ENCODE results near the gene ARFGEF3.
"Not testable (repeated sequence)": the region's sequence is repeated elsewhere in the genome, so short reads cannot be mapped to it uniquely, and the experiment has no call there.

ARFGEF3 gene

GRCh38 chr6:138272533-138273315 lies 111.0 kb downstream of the ARFGEF3 start:
- DNase-seq (ENCODE audit: insufficient read length, low spot score) (no peak), FAIRE-seq (no peak)
- no peak for TF ChIP-seq CTCF (IDR thresholded peaks at IDR 0.05; ENCODE audit: insufficient read depth, missing control alignments)

GRCh38 chr6:138275976-138276375 lies 114.2 kb downstream of the ARFGEF3 start:
- no peak for DNase-seq (ENCODE audit: insufficient read length, low spot score)
- TF ChIP-seq CTCF (IDR thresholded peaks at IDR 0.05; ENCODE audit: insufficient read depth, missing control alignments): no peak
- no peak for FAIRE-seq

GRCh38 chr6:138277835-138278234 lies 116.1 kb downstream of the ARFGEF3 start:
- FAIRE-seq: no peak
- TF ChIP-seq CTCF (IDR thresholded peaks at IDR 0.05; ENCODE audit: insufficient read depth, missing control alignments): no peak
- no peak for DNase-seq (ENCODE audit: insufficient read length, low spot score)

- FAIRE-seq: no peak
- no peak for TF ChIP-seq CTCF (IDR thresholded peaks at IDR 0.05; ENCODE audit: insufficient read depth, missing control alignments)
- DNase-seq (ENCODE audit: insufficient read length, low spot score): no peak
Measured at GRCh38 chr6:138278326-138278725, 116.6 kb downstream of the ARFGEF3 start.

GRCh38 chr6:138285800-138286199 lies 124.1 kb downstream of the ARFGEF3 start:
- no peak for TF ChIP-seq CTCF (IDR thresholded peaks at IDR 0.05; ENCODE audit: insufficient read depth, missing control alignments)
- DNase-seq (ENCODE audit: insufficient read length, low spot score) (no peak), FAIRE-seq (no peak)

DNA sequence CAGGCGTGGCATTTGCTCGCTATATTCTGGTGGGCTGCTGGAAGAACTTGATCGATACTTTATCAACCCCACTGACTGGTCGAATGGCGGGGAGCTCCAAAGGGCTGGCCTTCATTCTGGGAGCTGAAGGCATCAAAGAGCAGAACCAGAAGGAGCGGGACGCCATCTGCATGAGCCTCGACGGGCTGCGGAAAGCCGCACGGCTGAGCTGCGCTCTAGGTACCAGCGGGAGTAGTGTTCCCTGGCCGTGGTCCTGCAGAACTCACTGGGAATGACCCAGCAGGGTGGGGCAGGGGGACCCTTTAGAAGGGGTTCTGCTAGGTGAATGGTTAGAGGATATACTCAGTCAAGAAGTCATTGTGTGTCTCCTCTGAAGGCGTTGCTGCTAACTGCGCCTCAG lies 125.0 kb downstream of the ARFGEF3 start:
- DNase-seq (ENCODE audit: insufficient read length, low spot score): no peak
- no peak for TF ChIP-seq CTCF (IDR thresholded peaks at IDR 0.05; ENCODE audit: insufficient read depth, missing control alignments)
- FAIRE-seq: no peak

DNA sequence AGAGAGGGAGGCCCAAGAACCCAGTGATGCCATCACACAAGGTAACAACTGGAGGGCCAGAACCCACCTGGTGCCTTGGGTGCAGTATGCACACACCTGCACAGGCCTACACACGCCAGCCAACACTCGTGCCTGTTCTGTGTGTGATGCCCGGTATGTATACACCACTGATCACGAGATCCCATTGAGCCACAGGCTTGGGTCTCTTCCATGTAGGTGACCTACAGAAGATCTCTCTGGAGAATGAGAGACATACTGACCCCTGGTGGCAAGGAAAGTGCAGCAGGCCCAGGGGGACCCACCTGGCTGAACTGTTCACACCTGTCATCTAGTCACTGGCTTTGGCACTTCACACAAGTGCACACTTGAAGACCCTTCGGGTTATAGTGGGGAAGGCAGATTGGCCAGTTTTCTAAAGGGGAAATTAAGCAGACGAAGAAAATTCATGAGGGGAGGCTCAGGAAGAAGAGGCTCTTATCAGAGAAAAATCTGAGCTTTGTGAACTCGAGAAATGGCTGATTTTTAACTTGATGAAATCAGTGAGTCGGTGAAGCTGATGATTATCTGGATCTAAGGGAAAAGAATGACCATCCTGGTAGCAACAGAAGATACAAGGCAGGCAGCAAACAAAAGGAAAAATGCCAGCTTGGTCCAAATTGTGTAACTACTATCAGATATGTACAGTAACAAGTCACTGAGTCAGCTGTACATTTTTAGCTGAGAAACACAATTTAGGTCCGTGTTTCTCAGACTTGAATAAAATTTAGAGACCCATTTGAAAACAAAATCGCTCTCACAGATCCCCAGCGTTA lies 125.6 kb downstream of the ARFGEF3 start:
- DNase-seq (ENCODE audit: insufficient read length, low spot score): no peak
- TF ChIP-seq CTCF (IDR thresholded peaks at IDR 0.05; ENCODE audit: insufficient read depth, missing control alignments): peak; percentile 36
- FAIRE-seq: no peak

GRCh38 chr6:138288428-138289085 lies 126.8 kb downstream of the ARFGEF3 start:
- not testable (repeated sequence) for DNase-seq (ENCODE audit: insufficient read length, low spot score); FAIRE-seq

All from D721Med (cell line).